Fibroblast of skin of left biceps (primary cell): ENCODE results near the gene TRUB2.
"Not testable (repeated sequence)": the region's sequence is repeated elsewhere in the genome, so short reads cannot be mapped to it uniquely, and the experiment has no call there.

ENCODE experiments used
- DNase-seq, 2 experiments: peaks; one replicate each; pipeline ENCODE4 v3.0.0-alpha.2; 2013; ENCODE audit warnings: low read depth in 2 of 2

TRUB2 gene

DNA sequence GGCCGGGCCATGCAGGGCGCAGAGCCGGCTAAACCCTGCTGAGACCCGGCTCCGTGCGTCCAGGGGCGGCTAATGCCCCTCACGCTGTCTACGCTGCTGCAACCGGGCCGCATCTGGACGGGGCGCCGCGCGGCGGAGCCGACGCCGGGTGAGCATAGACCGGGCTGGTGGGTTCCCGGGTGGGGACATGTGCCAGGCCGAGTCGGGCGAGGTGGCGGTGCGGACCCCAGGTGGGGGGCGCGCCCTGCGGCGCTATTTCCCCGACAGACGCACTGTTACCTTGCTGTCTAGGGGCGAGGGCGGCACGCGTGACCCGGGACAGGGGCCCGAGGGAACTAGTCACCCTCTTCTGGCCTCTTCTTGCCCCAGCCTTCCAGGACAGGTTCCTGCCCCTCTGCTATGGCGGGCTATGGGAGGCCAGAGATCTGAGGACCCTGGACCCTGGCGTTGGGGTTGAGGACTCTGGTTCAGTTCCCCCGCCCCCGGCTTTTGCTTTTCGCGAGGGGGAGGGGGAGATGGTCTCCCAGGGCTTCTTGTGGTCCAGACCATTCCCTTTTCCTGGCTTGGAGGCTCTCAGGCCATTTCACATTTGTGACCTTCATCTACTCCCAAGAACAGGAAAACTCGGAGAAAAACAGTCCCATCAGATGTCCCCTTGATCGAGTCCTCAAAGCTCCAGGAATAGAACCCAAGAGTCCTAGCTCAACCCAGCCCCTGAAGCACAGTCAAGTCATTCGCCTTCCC is 18.6 kb upstream of the TRUB2 start:
- DNase-seq, result no peak

- peak; percentile 23 to 29 for DNase-seq
Measured at GRCh38 chr9:128339761-128340690, 17.8 kb upstream of the TRUB2 start, which contains the start of gene SLC27A4. SLC27A4 (plus strand) TSS chr9:128340527; CDS start chr9:128343133, 2,606 bp downstream.

GRCh38 chr9:128338852-128339614 is 16.8 kb upstream of the TRUB2 start:
- DNase-seq, result not testable (repeated sequence)

GRCh38 chr9:128337936-128338335 is 15.7 kb upstream of the TRUB2 start:
- no peak for DNase-seq

GRCh38 chr9:128335914-128336313 is 13.7 kb upstream of the TRUB2 start:
- no peak for DNase-seq

- DNase-seq, result no peak
Measured at GRCh38 chr9:128335161-128335560, 12.9 kb upstream of the TRUB2 start.

DNA sequence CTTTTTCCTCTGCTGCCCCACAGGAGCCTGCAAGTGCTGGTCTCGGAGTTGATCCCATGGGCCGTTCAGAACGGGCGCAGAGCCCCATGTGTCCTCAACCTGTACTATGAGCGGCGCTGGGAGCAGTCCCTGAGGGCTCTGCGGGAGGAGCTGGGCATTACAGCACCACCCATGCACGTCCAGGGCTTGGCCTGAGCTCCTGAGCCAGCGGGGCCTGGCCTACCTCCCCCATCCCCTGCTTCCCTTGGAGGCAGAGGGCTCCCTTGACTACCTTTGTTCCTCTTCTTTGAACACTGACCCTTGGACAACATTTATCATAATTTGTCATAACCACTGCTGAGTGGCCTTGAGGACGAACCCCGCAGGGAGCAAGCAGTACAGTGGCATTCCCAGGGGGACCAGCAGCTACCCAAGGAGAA is 11.2 kb upstream of the TRUB2 start:
- no peak for DNase-seq

DNA sequence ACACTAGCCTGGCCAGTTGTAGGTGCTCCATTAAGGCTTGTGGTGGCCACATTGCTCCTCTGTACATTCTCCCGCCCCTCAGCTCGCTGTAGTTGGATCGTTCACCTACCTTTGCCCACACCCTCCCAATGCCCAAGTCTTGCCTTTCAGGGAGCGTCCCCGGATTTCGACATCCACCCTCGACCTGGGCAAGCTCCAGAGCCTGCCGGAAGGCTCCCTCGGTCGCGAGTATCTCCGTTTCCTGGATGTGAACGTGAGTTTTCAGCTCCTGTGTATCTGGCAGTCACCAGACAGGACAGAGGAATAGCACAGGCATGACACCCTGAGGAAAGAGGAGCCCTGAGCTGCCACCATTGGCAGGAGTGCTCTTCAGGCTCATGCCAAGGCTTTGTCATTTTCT is 3.4 kb upstream of the TRUB2 start:
- DNase-seq, result no peak

- no peak for DNase-seq
Measured at GRCh38 chr9:128324401-128324800, 2.2 kb upstream of the TRUB2 start.

- DNase-seq, result no peak
Measured at GRCh38 chr9:128323791-128324190, 1.5 kb upstream of the TRUB2 start.

GRCh38 chr9:128323212-128323730 is 1.0 kb upstream of the TRUB2 start:
- no peak for DNase-seq

- no peak for DNase-seq
Measured at GRCh38 chr9:128321879-128322403, 306 bp downstream of the TRUB2 start.

- no peak for DNase-seq
Measured at GRCh38 chr9:128321343-128321742, 904 bp downstream of the TRUB2 start.

DNA sequence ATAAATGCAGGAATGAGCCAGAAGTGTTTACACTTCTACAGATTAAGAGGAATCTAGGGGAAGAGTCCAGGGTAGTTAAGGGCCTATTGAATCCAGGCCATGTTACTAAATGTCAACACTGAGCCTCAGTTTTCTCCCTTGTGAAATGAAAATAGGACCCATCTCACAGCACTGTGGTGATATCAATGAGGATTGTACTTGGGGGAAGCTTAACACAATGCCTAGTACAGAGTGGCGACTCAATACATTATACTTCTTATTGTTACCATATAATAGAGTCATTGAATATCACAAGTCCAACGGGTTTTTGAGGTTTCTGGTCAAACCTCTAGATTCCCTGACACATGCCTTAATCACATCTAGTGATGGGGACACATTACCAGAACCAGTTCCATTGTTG is 4.6 kb downstream of the TRUB2 start:
- DNase-seq, result no peak

DNA sequence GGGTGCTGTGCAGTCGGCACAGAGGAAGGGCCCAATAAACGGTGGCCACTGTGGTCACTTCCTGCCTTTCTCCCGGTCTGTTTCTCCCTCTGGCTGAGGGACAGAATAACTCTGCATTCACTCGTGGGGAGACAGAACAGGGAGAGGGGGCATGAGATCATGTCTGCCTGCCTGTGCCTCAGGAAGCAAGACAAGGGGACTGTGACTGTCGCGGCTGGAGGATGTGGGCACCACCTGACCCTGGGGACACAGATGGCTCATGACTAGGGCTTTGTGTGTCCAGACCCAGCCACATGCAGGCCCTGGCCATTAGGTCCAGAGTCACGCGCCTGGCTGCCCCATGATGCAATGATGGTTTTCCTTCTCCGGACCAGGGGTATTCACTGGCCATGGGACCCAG is 5.8 kb downstream of the TRUB2 start:
- no peak for DNase-seq

DNA sequence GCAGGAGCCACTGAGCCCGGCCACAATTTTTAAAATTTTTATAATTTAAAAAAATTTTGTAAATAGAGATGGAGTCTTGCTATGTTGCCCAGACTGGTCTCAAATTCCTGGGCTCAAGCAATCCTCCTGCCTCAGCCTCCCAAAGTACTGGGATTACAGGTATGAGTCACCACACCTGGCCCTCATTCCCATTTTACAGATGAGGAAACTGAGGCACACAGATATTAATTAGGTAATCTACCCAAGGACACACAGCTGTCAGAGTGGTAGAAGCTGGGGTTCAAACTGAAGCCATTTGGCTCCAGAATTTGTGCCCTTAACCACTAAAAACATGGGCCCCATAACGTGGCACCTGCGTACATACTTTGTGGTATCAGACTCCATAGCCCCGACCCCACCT is 7.5 kb downstream of the TRUB2 start:
- no peak for DNase-seq

DNA sequence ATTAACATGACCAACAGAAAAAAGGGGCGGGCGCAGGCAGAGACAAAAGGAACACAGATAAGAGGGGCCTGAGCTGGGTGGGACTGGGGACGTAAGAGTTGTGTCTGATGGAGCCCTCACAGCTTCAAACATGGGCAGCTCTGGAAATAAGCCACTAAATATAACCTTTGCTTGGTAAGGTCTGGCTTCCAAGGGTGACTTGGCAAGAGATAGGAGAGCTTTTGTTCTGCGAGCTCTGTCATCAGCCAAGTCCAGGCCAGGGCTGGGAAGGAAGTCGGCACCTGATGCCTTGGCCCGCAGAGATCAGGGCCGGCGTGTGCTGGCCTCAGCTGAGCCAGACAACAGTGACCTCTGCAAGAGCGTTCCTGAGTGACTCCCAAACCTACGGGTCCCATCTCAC is 11.8 kb downstream of the TRUB2 start:
- DNase-seq, result no peak

DNA sequence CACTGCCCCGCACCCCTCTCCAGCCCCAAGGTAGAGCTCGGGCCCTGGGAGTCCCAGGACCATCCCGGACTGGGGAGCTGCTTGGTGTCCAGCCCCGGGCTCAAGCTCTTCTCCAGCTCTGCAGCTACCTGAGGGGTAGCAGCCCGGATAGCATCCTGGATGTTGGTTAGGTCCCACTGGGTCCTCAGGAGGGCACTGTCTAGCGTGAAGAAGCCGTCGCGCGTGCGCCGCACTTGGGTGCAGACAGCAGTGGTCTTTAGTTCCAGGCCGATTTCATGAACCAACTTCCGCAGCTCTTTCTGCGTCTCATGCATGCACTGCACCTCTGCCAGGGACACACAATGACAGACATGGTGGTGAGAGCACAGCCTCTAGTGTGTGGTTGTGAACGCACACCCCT is 12.7 kb downstream of the TRUB2 start:
- DNase-seq, result no peak

DNA sequence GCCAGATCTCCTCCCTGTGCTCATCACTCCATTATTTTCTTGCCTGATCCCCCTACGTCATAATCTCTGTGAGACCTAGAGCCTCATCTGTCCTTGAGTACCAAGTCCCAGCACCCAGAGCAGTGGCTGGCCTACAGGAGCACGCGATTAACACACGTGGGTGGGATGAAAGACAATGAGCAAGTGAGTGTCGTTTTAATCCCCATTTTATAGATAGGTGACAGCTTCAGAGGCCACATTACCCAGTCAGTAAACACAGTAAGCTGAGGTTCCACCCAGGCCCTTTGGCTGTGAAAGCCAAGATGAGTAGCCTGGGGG is 17.3 kb downstream of the TRUB2 start:
- DNase-seq, result no peak

- no peak for DNase-seq
Measured at GRCh38 chr9:128304136-128304970, 17.9 kb downstream of the TRUB2 start.
